Mesendoderm (in vitro differentiated cells): ENCODE results near the gene ERICH6.
A peak's percentile ranks its signal among the peaks of the same experiment; 100 is the strongest.

ENCODE experiments used
- DNase-seq: peaks from one replicate; pipeline ENCODE4 v3.0.0; 2013
- H2AK5ac ChIP-seq: 2 replicates; pipeline ENCODE4 v1.6.1; 2013; ENCODE audit warnings: low read length, inconsistent platforms
- H2BK120ac ChIP-seq: 2 replicates; pipeline ENCODE4 v1.6.1; 2013; ENCODE audit warnings: low read depth, mild to moderate bottlenecking, low read length, moderate library complexity, mixed read lengths
- H2BK15ac ChIP-seq: replicated peaks from 2 replicates; pipeline ENCODE4 v1.6.1; 2013; ENCODE audit warnings: low read depth, mild to moderate bottlenecking, moderate library complexity
- H2BK5ac ChIP-seq: 2 replicates; pipeline ENCODE4 v1.6.1; 2013; ENCODE audit warnings: low read length, inconsistent platforms
- H3K18ac ChIP-seq: 2 replicates; pipeline ENCODE4 v1.6.1; 2013; ENCODE audit warnings: mild to moderate bottlenecking, low read length, mixed read lengths
- H3K23ac ChIP-seq: one replicate; pipeline ENCODE4 v1.6.1; 2013; ENCODE audit warnings: low read length
- H3K27ac ChIP-seq: 2 replicates; pipeline ENCODE4 v1.5.1; 2013; ENCODE audit warnings: low read depth, mild to moderate bottlenecking, inconsistent platforms, low read length, moderate library complexity
- H3K27me3 ChIP-seq: 2 replicates; pipeline ENCODE4 v1.6.1; 2013; ENCODE audit warnings: low read length, control low read depth, mild to moderate bottlenecking, inconsistent platforms; ENCODE audit not compliant: insufficient read depth, poor library complexity
- H3K36me3 ChIP-seq: 2 replicates; pipeline ENCODE4 v1.6.1; 2013; ENCODE audit warnings: low read length, inconsistent platforms; ENCODE audit not compliant: control insufficient read depth, insufficient read depth
- H3K4ac ChIP-seq: one replicate; pipeline ENCODE4 v1.6.1; 2013; ENCODE audit warnings: low read depth, mild to moderate bottlenecking, low read length, moderate library complexity
- H3K4me1 ChIP-seq: 2 replicates; pipeline ENCODE4 v1.6.1; 2013; ENCODE audit warnings: low read depth, low read length, inconsistent platforms; ENCODE audit not compliant: control insufficient read depth
- H3K4me2 ChIP-seq: 2 replicates; pipeline ENCODE4 v1.6.1; 2013; ENCODE audit warnings: low read length
- H3K4me3 ChIP-seq: 2 replicates; pipeline ENCODE4 v1.5.1; 2013; ENCODE audit warnings: mild to moderate bottlenecking, low read length
- H3K56ac ChIP-seq: one replicate; pipeline ENCODE4 v1.6.1; 2013; ENCODE audit warnings: low read length
- H3K79me1 ChIP-seq: 2 replicates; pipeline ENCODE4 v1.6.1; 2013; ENCODE audit warnings: low read length, inconsistent platforms
- H3K79me2 ChIP-seq: 2 replicates; pipeline ENCODE4 v1.6.1; 2013; ENCODE audit warnings: mild to moderate bottlenecking, low read length; ENCODE audit not compliant: control insufficient read depth, insufficient read depth
- H3K9ac ChIP-seq: 2 replicates; pipeline ENCODE4 v1.6.1; 2013; ENCODE audit warnings: low read length, inconsistent platforms
- H4K5ac ChIP-seq: one replicate; pipeline ENCODE4 v1.6.1; 2013; ENCODE audit warnings: low read length
- H4K8ac ChIP-seq: one replicate; pipeline ENCODE4 v1.6.1; 2013; ENCODE audit warnings: low read depth, mild to moderate bottlenecking, control low read depth, low read length, moderate library complexity
- WGBS: extraction: QIAGEN DNeasy Blood & Tissue Kit; methylation state at CpG from one replicate; pipeline ENCODE4 v1.1.7; 2013; ENCODE audit warnings: low lambda C conversion rate, missing lambda C conversion rate; ENCODE audit not compliant: insufficient coverage; ENCODE audit errors: extremely low coverage; 5-methylcytosine and 5-hydroxymethylcytosine counted together

Gene ERICH6

GRCh38 chr3:150636258-150636657 is 67.5 kb downstream of the ERICH6 start:
- no peak overlapping the region for H2BK120ac ChIP-seq
- H3K27ac ChIP-seq: no peak overlapping the region
- H3K36me3 ChIP-seq: no peaks in the 10 kb centered on the region
- H3K79me2 ChIP-seq: no peaks in the 10 kb centered on the region
- no peak overlapping the region for H3K9ac ChIP-seq
- no peak overlapping the region for H4K5ac ChIP-seq
- no peak overlapping the region for H2BK15ac ChIP-seq
- H3K4me1 ChIP-seq: no peaks in the 10 kb centered on the region
- no peak overlapping the region for H3K4me2 ChIP-seq
- no peak overlapping the region for H4K8ac ChIP-seq
- H3K23ac ChIP-seq: no peak overlapping the region
- no CpG with 5 or more reads among the region's 5 CpGs for WGBS
- no peak overlapping the region for H2AK5ac ChIP-seq
- H3K4me3 ChIP-seq: no peak overlapping the region
- no peak overlapping the region for H2BK5ac ChIP-seq
- no peaks in the 10 kb centered on the region for H3K79me1 ChIP-seq
- H3K4ac ChIP-seq: no peak overlapping the region
- no peak for DNase-seq
- no peaks in the 10 kb centered on the region for H3K27me3 ChIP-seq
- no peak overlapping the region for H3K56ac ChIP-seq
- H3K18ac ChIP-seq: no peak overlapping the region

GRCh38 chr3:150635526-150635925 is 68.2 kb downstream of the ERICH6 start:
- no peaks in the 10 kb centered on the region for H3K27me3 ChIP-seq

DNA sequence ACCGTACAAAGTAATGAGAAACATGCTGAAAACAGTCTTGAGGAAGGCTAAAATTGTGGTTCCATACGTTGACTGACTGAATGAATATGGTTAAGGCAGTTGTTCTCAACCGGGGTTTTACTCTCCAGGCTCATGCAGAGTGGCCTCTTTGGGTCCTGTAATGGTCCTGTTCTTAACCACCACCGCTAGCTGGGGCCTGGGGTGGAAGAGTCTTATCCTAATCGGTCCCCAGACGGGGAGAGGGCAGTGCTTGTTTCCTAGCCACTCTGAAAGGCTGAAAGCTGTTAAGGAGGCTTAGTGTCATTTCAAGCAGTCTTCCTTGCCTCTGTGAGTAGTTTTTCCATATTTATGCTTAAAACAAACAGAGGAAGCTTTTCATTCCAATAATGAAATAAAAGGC is 68.6 kb downstream of the ERICH6 start:
- H3K4me2 ChIP-seq: no peak overlapping the region
- no peak overlapping the region for H3K4me3 ChIP-seq
- no peak overlapping the region for H3K27ac ChIP-seq
- no peak overlapping the region for H3K9ac ChIP-seq
- H2BK5ac ChIP-seq: no peak overlapping the region
- H2AK5ac ChIP-seq: no peak overlapping the region
- no peak overlapping the region for H2BK15ac ChIP-seq
- H3K56ac ChIP-seq: no peak overlapping the region
- no peak overlapping the region for H3K4ac ChIP-seq
- peak; percentile 30 for DNase-seq
- no peak overlapping the region for H2BK120ac ChIP-seq
- no peak overlapping the region for H3K23ac ChIP-seq
- H3K18ac ChIP-seq: peak overlapping the region; percentile 13
- H3K27me3 ChIP-seq: no peaks in the 10 kb centered on the region
- 100% methylated on average over 1 of the region's 6 CpGs for WGBS
- H4K5ac ChIP-seq: no peak overlapping the region
- no peak overlapping the region for H4K8ac ChIP-seq
- no peaks in the 10 kb centered on the region for H3K4me1 ChIP-seq
- H3K79me2 ChIP-seq: no peaks in the 10 kb centered on the region
- no peaks in the 10 kb centered on the region for H3K79me1 ChIP-seq
- no peaks in the 10 kb centered on the region for H3K36me3 ChIP-seq

More at GRCh38 chr3:150635526-150635925, 68.2 kb downstream of the ERICH6 start:
- no peak overlapping the region for H4K5ac ChIP-seq
- H2BK15ac ChIP-seq: no peak overlapping the region
- H3K27ac ChIP-seq: no peak overlapping the region
- H3K4me1 ChIP-seq: no peaks in the 10 kb centered on the region
- no peaks in the 10 kb centered on the region for H3K79me1 ChIP-seq
- H3K23ac ChIP-seq: no peak overlapping the region
- no peaks in the 10 kb centered on the region for H3K79me2 ChIP-seq
- no peak overlapping the region for H4K8ac ChIP-seq
- no CpG with 5 or more reads among the region's 1 CpG for WGBS
- no peak overlapping the region for H2BK5ac ChIP-seq
- H3K56ac ChIP-seq: no peak overlapping the region
- H3K9ac ChIP-seq: no peak overlapping the region
- no peak overlapping the region for H3K4me2 ChIP-seq
- no peak overlapping the region for H2BK120ac ChIP-seq
- H3K4me3 ChIP-seq: no peak overlapping the region
- no peak overlapping the region for H3K4ac ChIP-seq
- DNase-seq: peak; percentile 48
- H2AK5ac ChIP-seq: no peak overlapping the region
- no peak overlapping the region for H3K18ac ChIP-seq
- H3K36me3 ChIP-seq: no peaks in the 10 kb centered on the region

DNA sequence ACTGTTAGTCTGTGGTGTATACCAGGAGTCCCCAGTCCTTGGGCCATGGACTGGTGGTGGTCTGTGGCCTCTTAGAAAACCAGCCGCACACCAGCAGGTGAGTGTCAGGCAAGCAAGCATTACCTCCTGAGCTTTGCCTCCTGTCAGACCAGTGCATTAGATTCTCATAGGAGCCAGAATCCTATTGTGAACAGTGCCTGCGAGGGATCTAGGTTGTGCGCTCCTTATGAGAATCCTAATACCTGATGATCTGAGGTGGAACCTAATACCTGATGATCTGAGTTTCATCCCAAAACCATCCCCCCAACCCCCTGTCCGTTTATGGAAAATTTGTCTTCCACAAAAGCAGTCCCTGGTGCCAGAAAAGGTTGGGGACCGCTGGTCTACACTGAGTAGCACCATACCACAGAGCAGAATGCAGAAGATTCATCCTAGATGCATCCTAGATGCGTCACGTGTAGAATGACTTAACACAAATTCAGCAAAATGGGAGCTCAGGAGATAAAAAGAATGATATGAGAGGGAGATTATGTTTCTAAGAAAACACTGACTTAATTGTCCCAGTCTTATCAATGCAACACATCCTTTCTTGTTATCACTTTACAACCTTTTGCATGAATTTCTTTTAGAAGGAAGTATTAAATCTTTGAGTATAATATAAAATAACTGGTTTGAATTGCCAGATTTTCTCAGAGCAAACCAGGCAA is 72.1 kb downstream of the ERICH6 start:
- H2BK5ac ChIP-seq: no peak overlapping the region
- H3K4me1 ChIP-seq: no peaks in the 10 kb centered on the region
- H3K79me1 ChIP-seq: no peaks in the 10 kb centered on the region
- H3K79me2 ChIP-seq: no peaks in the 10 kb centered on the region
- H3K23ac ChIP-seq: no peak overlapping the region
- no peaks in the 10 kb centered on the region for H3K27me3 ChIP-seq
- H3K9ac ChIP-seq: no peak overlapping the region
- H3K4me3 ChIP-seq: no peak overlapping the region
- H2BK120ac ChIP-seq: no peak overlapping the region
- no CpG with 5 or more reads among the region's 7 CpGs for WGBS
- no peak overlapping the region for H3K27ac ChIP-seq
- no peak overlapping the region for H3K4ac ChIP-seq
- H3K56ac ChIP-seq: no peak overlapping the region
- no peak overlapping the region for H3K4me2 ChIP-seq
- DNase-seq: peak; percentile 23
- no peak overlapping the region for H2BK15ac ChIP-seq
- H4K5ac ChIP-seq: no peak overlapping the region
- H3K36me3 ChIP-seq: no peaks in the 10 kb centered on the region
- H3K18ac ChIP-seq: no peak overlapping the region
- no peak overlapping the region for H2AK5ac ChIP-seq
- H4K8ac ChIP-seq: no peak overlapping the region

- Histone ChIP-seq H2BK15ac (no peak overlapping the region), H4K8ac (no peak overlapping the region), H3K56ac (no peak overlapping the region), H2AK5ac (no peak overlapping the region), H3K23ac (no peak overlapping the region), H3K79me2 (no peaks in the 10 kb centered on the region), H3K4me2 (no peak overlapping the region), H3K79me1 (peaks cover 2% of the 10 kb centered on the region), H3K27me3 (no peaks in the 10 kb centered on the region), H2BK5ac (no peak overlapping the region), H2BK120ac (no peak overlapping the region), H3K4me3 (no peak overlapping the region), H3K36me3 (no peaks in the 10 kb centered on the region), H3K18ac (no peak overlapping the region), H3K4me1 (peaks cover 3% of the 10 kb centered on the region), H3K4ac (no peak overlapping the region), H4K5ac (no peak overlapping the region), H3K9ac (no peak overlapping the region), H3K27ac (no peak overlapping the region)
- DNase-seq: no peak
- no CpG with 5 or more reads among the region's 2 CpGs for WGBS
Measured at GRCh38 chr3:150627557-150627956, 76.2 kb downstream of the ERICH6 start.
